ENCODE data around the gene RTL5.
"Not testable (repeated sequence)": the region's sequence is repeated elsewhere in the genome, so short reads cannot be mapped to it uniquely, and the experiment has no call there.

The RTL5 gene

DNA sequence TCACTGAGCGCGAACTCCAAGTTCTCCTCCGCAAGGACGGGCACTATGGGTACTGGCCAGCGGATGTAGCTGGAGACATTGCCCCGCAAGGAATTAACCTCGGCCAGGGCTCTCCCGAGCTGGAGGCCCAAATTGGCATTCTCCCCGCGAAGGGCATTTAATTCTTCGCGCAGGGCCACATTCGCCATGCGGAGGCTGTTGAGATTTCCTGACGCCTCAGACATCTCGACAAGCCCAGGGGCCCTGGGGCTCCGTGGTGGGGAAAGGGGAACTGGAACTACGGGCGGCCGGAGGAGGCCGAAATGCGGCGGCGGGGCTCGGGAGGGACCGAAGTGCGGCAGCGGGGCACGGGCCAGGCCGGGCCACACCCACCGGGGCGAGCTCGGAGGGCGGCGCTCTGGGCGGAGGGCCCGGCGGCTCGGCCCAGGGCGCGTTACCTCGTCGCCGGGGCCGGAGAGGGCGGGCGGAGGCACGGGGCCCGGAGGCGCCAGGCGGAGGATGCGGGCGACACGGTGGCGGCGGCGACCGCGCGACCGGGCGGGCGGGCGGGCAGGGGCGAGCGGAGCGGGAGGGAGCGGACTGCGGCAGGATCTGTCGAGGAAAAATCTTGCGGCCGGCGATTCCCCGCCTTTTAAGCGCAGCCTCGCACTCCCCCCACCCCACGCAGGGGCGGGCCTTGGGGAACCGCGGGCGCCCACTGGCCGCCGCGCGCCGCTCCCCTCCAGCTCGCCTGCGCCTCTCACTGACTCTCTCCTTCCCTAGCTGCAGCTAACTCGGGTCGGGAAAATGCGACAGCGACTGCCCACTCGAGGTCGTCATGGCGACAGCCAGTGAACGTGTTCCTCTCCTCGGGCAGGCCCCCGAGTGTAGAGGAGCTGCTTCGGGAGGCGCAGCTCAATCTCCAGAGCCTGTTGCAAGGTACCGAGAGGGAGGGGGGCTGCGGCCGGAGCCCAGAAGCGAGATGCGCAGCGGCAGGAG lies at the start of gene RTL5:
RTL5 (minus strand) TSS at position 599 of the 978 bp plus-strand sequence.
- DNase-seq = peak; percentile 46

DNA sequence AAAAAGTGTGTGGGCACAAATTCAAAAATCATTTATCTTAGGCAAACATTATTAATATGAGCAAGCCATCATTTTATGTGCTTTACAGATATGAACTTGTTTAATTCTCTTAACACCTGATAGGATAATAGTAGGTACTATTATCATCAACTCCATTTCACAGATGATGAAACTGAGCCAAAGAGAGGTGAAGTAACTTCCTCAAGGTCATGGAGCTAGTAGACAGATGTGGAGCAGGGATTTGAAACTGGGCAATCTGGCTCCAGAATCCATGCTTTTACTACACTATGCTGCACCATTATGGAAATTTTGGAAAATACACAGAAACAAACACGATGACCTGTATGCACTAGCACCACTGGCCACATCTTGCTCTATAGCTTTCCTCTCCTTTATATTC lies 48.8 kb upstream of the RTL5 start:
- no peak for DNase-seq

DNA sequence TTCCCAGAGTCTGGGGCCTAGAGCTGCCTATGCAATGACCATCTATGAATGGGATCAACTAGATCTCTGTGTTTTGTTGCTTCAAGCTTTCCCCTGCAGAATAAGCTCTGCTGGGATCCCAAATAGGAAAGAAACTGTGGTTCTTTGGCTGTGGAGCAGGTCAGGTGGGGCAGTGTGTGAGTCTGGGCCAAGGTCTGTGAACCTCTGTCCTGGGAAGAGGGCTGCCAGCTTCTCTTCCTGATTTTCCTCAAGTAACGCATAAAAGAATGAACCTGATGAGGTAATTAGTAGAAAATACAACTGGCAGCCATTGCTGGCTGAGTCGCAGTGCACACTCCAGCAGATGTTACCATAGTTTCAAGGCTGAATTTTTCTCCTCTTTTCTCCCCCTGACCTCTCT lies 45.3 kb upstream of the RTL5 start:
- no peak for DNase-seq

DNA sequence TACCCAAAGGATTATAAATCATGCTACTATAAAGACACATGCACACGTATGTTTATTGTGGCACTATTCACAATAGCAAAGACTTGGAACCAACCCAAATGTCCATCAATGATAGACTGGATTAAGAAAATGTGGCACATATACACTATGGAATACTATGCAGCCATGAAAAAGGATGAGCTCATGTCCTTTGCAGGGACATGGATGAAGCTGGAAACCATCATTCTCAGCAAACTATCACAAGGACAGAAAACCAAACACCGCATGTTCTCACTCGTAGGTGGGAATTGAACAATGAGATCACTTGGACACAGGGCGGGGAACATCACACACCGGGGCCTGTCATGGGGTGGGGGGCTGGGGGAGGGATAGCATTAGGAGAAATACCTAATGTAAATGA lies 44.6 kb upstream of the RTL5 start:
- DNase-seq = not testable (repeated sequence)

DNA sequence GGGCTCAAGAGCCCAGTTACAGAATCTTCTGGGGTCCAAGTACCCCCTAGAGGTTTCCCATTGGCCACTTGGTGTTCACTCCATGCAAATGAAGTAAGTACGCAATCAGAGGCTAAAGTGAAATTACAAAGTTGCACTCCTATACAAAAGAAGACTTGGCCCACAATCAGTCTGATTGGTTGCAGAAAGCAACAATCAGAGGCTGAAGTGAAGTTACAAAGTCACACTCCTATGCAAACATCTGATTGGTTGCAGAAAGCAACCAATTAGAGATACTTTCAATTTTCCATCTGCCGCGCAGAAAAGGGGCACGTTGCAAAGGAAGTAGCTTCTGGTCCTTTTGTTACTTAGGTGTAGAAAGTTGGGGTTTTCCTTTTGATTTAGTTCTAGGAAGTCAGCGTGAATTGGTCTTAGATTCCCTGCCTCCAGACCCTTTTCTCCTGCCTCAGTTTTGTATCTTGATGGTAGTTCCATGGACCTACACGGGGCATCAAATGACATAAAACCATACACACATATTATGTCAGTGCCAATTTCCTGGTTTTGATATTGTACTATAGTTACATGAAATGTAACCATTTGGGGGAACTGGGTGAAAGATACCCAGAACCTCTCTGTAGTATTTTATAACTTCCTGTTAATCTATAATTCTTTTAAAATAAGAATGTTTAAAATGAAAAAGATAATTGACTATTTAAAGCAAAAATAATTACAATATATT lies 37.5 kb upstream of the RTL5 start:
- DNase-seq = peak; percentile 22

DNA sequence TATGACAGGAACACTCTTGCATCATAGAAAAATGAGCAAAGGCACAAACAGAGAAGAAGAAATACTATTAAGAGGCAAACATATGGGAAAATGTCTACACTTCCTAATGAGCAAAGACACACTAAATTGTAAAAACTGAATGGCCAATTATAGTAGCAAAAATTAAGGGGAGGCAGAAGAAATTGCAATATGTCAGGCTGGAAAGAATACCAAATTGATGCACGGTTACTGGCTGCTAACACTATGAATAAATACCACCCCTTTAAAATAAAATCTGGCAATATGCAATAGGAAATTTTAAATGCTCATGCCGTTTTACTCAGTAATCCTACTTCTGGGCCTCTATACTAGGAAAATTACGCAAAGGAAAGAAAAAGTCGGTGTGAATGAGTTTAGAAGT lies 33.8 kb upstream of the RTL5 start:
- DNase-seq = no peak

DNA sequence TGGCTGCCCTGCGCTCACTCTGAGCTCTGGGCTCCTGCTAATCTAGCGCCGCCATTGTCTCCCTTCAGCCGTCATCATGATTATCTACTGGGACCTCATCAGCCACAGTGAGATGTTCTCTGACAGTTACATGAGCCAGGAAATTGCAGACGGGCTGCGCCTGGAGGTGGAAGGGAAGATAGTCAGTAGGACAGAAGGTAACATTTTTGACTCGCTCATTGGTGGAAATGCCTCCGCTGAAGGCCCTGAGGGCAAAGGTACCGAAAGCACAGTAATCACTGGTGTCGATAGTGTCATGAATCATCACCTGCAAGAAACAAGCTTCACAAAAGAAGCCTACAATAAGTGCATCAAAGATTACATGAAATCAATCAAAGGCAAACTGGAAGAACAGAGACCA lies 28.1 kb upstream of the RTL5 start:
- no peak for DNase-seq

DNA sequence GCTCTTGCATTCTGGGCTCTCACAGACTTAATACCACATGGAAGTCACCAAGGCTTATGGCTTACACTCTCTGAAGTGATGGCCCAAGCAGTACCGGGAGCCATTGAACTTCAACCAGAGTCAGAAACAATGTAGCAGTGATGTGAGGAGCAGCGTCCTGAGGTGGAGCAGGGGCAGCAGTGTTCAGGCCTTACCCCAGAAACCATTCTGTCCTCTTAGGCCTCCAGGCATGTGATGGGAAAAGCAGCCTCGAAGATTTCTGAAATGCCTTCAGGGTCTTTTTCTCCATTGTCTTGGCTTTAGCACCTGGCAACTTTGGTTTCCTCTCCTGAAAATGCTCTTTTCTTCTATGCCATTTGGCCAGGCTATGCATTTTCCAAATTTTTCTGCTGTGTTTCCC lies 27.1 kb upstream of the RTL5 start:
- no peak for DNase-seq

DNA sequence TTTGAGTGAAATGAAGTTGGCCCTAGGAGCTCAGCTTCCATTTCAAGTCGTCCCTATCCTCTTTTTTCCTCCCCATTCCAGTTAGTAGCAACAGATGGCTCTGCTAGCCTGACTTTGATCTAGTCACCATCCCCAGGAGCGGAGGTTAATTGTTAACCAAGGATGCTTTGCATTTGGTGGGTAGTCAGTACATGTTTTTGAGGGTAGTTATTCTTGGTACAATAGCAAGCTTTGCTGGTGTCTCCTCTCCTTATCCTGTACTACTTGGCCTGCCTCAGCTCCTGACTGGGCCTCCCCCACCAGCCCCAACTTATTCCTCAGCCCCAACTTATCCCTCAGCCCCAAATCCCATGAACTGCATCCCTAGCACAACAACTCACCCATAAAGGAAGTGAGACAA lies 14.8 kb upstream of the RTL5 start:
- DNase-seq = no peak

DNA sequence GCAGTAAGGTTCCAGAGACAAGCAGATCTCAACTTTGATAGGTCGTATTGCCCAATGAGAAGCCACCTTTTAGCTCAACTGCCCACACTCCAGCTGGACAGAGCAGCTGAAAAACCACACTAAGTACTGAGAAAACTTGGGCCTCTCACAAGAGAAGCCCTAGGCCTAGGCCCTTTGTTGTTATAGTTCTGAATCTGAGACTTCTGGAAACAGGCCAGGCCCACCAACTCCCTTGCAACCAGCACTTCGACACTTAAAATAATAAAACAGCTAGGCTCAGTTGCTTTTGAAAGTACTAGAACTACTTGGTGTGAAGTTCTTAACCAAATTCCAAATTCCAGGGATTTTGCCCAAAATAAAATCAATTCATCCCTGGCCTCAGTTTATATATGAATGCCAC lies 13.5 kb upstream of the RTL5 start:
- DNase-seq = no peak

DNA sequence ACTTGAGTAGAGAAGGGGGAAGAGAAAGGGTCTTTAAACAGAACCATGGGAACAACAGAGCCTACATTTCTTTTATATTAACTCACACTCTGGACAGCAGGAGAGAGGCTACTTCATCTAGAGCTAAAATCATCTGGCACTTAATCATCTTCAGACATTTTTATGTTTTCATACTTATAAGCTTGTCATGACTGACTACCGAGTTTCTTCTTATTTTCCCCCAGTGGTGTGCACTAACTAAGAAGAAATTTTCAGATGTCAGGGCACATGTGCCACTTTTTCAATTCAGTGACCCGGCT lies 11.8 kb upstream of the RTL5 start:
- DNase-seq = no peak

DNA sequence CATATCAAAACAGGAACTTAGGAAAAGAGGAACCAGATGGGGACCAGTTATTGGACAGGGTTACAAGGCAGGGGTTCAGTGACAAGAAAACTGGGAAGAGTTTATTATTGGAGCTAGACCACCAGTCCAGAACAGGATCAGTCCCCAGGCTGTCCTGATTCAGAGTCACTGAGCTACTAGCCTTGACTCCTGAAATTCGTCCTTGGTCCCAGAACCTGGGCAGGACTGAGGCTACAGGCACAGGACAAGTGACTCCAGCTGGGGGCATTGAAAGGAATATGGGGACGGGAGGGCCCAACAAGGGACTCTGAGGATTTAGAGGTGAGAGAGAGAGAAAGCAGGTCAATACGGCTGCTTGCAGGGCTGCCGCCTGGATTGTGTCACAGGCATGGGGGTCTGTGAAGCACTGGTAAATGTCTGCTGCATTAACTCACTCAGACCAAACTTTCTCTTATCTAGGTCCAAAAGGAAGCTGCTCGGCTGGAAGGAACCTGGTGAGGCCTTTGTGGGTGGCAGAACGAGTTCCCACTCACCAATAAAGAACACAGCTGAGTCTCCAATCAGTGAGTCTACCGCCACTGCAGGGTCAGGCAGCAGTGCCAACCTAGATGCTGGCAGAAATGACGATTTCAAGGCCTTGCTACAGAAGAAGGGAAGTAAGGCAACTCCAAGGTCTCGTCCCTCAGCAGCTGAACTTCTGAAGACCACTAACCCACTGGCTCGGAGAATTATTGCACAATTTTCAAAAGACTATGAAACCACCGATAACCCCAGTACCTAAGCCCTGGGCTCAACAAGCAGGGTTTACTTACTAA lies 11.3 kb upstream of the RTL5 start:
- no peak for DNase-seq

DNA sequence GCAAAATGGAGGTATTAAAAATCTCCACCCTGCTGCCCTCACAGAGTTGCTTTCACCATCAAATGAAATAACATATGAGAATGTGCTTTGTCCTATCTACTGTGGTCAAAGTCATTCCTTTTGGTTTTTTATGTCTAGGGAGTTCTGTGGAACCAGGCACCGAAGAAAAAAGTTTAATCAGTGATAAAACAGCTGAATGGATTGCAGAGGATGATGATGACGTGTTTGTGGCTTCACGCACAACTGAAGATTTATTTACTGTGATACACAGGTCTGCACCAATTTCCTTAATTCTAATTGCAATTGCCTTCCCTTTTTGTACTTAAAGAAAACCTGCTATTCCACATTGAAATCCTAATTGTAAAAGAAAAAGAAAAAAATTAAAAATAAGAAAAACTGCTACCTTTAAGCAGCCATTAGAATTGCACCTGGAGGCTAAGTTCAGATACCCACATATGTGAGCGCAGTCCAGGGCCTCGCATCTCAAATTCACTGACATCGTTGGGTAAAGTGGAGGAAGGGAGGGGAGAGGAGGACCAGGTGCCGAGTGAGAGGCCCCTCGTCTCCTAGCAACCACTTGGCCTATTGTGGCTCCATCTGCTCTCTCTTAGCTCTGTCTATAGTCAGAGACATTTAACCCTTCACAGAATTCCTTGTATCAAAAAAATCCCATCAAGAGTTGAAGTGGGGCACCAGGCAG lies 10.5 kb upstream of the RTL5 start:
- no peak for DNase-seq

DNA sequence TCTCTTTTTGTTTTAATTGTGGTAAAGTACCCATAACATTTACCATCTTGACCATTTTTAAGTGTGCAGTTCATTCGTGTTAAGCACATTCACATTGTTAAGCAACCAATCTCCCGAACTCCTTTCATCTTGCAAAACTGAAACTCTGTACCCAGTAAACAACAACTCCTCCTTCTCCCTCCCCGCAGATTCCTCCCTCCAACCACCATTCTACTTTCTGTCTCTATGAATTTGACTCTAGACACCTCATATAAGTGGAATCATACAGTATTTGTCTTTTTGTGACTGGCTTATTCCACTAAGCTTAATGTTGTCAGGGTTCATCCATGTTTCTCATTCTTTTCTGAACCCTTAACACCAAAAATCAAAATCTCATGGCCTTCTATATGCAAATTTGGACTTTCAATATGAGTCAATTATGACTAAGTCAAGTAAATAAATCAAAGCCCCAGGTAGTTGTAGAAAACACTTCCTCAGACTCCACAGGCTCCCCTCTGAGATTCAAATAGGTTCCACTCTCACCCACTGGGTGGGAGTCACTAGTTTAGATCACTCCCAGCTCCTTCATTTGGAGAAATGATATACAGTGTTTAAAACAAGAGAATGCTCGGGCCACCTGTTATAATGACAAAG lies 9.8 kb upstream of the RTL5 start:
- DNase-seq = no peak

DNA sequence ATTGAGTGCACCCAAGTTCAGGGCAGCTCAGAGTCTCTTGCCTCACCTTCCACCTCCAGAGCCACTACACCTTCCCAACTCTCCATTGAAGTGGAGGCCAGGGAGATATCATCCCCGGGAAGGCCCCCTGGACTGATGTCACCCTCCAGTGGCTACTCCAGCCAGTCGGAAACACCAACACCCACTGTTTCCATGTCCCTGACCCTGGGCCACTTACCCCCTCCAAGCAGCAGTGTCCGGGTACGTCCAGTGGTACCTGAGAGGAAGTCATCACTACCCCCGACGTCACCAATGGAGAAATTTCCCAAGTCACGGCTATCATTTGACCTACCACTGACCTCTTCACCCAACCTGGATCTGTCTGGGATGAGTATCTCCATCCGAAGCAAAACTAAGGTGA lies 7.8 kb upstream of the RTL5 start:
- DNase-seq = no peak

DNA sequence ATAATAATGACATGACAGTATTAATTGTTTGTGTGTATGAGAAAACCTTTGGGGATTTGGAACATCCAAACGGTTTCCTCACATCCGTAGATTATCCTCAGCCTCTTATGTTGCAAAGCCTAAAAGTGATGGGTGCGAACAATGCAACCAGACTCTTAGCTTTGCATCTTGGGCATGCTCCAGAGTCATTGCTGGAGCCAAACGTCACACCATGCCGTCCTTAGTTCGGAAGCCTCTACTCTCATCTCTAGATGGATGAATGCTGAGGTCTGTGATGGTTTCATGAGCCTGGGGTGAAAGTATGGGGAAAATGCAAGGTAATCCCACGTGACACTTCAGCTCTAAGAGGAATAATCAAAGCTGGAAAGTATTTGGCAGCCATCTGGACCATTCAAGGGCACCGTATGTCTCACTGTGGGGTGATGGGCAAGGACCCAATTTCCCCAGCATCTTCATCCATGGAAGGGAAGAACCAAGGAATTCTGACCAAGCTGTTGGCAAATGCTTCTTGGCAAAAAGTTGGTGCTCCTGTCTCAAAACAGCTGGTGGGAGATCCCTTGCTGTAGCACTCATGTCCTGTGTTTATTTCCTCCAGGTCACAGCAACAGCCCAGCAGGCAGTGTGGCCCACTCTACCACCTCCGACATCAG lies 6.3 kb upstream of the RTL5 start:
- no peak for DNase-seq

DNA sequence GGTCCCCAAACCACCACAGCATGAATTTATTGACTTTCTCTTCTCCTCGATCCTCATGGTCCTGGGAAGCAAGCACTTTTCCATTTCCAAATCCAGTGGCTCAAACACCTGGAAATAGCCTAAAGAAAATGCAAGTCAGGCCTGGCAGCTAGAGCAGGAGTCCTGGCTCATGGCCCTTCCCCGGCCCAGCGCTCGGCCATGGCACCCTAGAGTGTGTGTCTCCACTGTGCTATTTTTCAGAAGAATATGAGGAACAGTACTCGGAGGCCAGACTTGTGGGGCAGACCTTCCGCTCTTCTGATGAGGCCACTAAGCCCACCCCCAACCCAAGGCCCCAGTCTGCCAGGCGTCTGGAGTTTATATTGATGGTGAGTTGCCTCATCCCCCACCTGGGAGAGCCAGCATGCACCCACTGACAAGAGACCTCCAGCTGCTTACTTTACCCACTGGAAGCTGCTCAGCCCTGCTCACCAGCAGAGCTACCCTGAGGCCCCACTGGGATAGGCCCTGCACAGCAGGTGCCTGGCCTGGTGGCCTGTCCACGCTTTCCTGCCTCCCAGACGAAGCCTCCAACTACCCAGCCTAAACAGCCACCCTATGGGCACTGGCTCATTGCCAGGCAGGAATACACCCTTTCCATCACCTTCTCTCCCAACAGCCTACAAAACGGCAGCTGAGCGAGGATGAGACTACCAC lies 2.3 kb upstream of the RTL5 start:
- DNase-seq = no peak

DNA sequence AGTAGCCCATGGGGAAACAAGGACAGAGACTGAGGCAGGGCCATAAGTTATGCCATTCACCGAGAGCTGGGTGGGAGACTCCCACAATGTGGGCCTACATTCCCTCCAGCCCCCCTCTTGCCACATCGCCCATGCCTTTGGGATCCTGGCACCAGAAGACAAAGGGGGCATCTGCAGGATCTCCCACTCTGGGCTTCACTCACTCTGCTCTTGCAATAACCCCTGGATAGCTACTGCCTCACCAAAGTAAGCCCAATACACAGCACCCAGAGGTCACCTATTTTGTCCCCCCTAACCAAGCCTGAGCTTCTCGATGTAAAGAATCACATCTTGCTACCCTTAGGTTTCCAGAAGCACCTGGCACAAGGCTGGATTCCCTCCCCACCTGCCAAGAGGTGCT lies 741 bp upstream of the RTL5 start:
- DNase-seq = no peak

DNA sequence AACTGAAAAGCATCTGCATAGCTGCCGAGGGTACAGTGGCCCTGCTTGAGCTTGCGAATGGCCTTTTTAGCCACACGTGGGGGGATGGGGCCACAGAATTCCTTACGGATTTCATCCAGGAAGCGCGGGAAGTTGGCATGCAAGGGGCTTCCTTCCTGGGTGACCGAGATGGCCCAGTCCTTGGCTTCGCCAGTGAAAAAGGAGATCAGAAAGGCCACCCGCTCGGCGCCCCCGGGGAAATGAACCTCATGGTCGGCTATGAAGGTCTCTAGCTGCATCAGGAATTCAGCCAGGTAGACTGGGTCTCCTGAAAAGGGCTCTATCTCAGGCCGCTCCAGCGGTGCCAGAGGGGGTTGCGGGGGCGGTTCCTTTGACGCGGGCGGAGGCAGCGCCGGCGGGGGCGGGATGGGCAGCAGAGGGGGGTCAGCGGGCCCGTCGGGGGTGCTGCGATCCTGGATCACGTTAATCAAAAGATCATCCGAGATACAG lies 909 bp downstream of the RTL5 start:
- DNase-seq = no peak

DNA sequence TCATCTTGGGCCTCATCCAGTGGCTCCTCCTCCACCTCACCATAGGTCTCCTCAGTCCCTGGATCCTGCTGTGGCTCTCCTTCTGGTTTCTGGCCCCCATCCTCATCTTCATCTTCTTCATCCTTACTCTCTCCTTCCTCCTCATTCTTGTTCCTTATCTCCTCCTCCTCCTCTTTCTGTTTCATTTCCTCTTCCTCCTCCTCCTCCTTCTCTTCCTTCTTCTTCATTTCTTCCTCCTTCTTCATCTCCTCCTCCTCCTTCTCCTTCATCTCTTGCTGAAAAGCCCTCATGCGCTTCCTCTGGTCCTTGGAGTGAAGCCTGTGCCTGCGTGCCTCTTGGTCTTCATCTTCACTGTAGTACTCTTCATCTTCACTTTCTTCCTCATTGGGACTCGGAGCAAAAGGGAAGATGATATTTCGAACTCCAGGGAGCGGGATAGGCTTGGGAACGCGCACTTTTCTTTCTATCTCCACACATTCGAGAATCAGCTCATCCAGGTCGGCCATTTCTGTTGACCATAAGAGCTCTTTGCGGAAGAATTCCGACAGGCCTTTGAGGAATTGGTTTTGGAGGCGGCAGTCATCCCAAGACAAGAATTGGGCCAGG lies 1.5 kb downstream of the RTL5 start:
- DNase-seq = no peak

DNA sequence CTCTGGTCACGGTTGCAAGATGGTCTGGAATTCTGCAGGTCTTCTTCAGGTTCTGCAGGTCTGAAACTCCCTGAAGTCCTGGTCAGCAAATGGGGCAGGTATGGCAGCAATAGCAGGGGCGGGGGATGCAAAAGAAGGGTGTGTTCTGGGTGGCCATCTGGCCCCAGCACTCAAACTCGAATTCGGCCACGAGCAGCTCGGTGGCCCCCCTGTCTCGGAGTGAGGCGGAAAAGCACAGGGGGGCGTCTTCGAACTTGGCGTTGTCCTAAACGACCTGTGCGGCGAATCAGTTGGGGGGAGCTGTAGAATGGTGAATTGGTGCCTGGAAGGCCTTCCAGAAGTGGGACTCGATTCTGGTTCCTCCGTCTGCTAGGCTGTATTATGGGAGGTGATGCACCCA lies 2.1 kb downstream of the RTL5 start:
- DNase-seq = no peak

All from activated CD4-positive, alpha-beta T cell treated with anti-CD3 and anti-CD28 coated beads, Interleukin-2, amount 50 U/mL, for 1 hour (primary cell).